ENCODE measurements around the gene DBNDD2.
A peak's percentile ranks its signal among the peaks of the same experiment; 100 is the strongest.

Gene DBNDD2

GRCh38 chr20:45452772-45453691, 44.9 kb downstream of the DBNDD2 start:
- Histone ChIP-seq H3K4me1 (ENCODE audit: insufficient read depth, low read length, poor library complexity, severe bottlenecking) (no peaks in the 10 kb centered on the region), H3K9me3 (ENCODE audit: insufficient read depth, low read depth, low read length) (no peaks in the 10 kb centered on the region), H3K9ac (ENCODE audit: low read depth, low read length, poor library complexity, severe bottlenecking) (no peak overlapping the region), H3K36me3 (ENCODE audit: insufficient read depth, low read length) (no peaks in the 10 kb centered on the region), H3K4me2 (ENCODE audit: low read depth, low read length, poor library complexity, severe bottlenecking) (no peak overlapping the region), H3F3A (ENCODE audit: low read depth) (no peaks in the 10 kb centered on the region), H2AFZ (ENCODE audit: low read length) (no peak overlapping the region), H3K4me3 (ENCODE audit: low read length, poor library complexity, severe bottlenecking) (no peak overlapping the region), H4K20me1 (ENCODE audit: insufficient read depth, low read length, poor library complexity, severe bottlenecking) (no peaks in the 10 kb centered on the region), H3K27me3 (ENCODE audit: insufficient read depth, low read length, poor library complexity, severe bottlenecking) (no peaks in the 10 kb centered on the region), H3K79me2 (ENCODE audit: insufficient read depth, low read length) (no peaks in the 10 kb centered on the region), H3K9me2 (replicated peaks; ENCODE audit: low read depth, low read length) (no peaks in the 10 kb centered on the region)
- no peak for TF ChIP-seq EZH2phosphoT487 (IDR thresholded peaks at IDR 0.05; ENCODE audit: borderline replicate concordance)
- no peak for TF ChIP-seq CTCF (conservative IDR thresholded peaks at IDR 0.05; ENCODE audit: low read length)

GRCh38 chr20:45456632-45457031, 48.5 kb downstream of the DBNDD2 start:
- no peaks in the 10 kb centered on the region for H3K79me2 ChIP-seq (ENCODE audit: insufficient read depth, low read length)
- no peaks in the 10 kb centered on the region for H3K27me3 ChIP-seq (ENCODE audit: insufficient read depth, low read length, poor library complexity, severe bottlenecking)
- H2AFZ ChIP-seq (ENCODE audit: low read length) = no peak overlapping the region

GRCh38 chr20:45459606-45460005, 51.5 kb downstream of the DBNDD2 start:
- Histone ChIP-seq H3K36me3 (ENCODE audit: insufficient read depth, low read length) (no peaks in the 10 kb centered on the region), H3K9ac (ENCODE audit: low read depth, low read length, poor library complexity, severe bottlenecking) (no peak overlapping the region), H3K9me2 (replicated peaks; ENCODE audit: low read depth, low read length) (no peaks in the 10 kb centered on the region), H3K79me2 (ENCODE audit: insufficient read depth, low read length) (no peaks in the 10 kb centered on the region), H3K4me3 (ENCODE audit: low read length, poor library complexity, severe bottlenecking) (no peak overlapping the region), H3K9me3 (ENCODE audit: insufficient read depth, low read depth, low read length) (no peaks in the 10 kb centered on the region), H3K4me1 (ENCODE audit: insufficient read depth, low read length, poor library complexity, severe bottlenecking) (no peaks in the 10 kb centered on the region), H2AFZ (ENCODE audit: low read length) (no peak overlapping the region), H3F3A (ENCODE audit: low read depth) (no peaks in the 10 kb centered on the region), H3K27me3 (ENCODE audit: insufficient read depth, low read length, poor library complexity, severe bottlenecking) (no peaks in the 10 kb centered on the region), H3K4me2 (ENCODE audit: low read depth, low read length, poor library complexity, severe bottlenecking) (no peak overlapping the region), H4K20me1 (ENCODE audit: insufficient read depth, low read length, poor library complexity, severe bottlenecking) (no peaks in the 10 kb centered on the region)
- TF ChIP-seq CTCF (conservative IDR thresholded peaks at IDR 0.05; ENCODE audit: low read length) = peak; percentile 46
- no peak for TF ChIP-seq EZH2phosphoT487 (IDR thresholded peaks at IDR 0.05; ENCODE audit: borderline replicate concordance)

More at GRCh38 chr20:45456632-45457031, 48.5 kb downstream of the DBNDD2 start:
- Histone ChIP-seq H3K4me2 (ENCODE audit: low read depth, low read length, poor library complexity, severe bottlenecking) (no peak overlapping the region), H3K36me3 (ENCODE audit: insufficient read depth, low read length) (no peaks in the 10 kb centered on the region), H3K9me3 (ENCODE audit: insufficient read depth, low read depth, low read length) (no peaks in the 10 kb centered on the region), H3F3A (ENCODE audit: low read depth) (no peaks in the 10 kb centered on the region), H3K9me2 (replicated peaks; ENCODE audit: low read depth, low read length) (no peaks in the 10 kb centered on the region), H4K20me1 (ENCODE audit: insufficient read depth, low read length, poor library complexity, severe bottlenecking) (no peaks in the 10 kb centered on the region), H3K9ac (ENCODE audit: low read depth, low read length, poor library complexity, severe bottlenecking) (no peak overlapping the region), H3K4me3 (ENCODE audit: low read length, poor library complexity, severe bottlenecking) (no peak overlapping the region), H3K4me1 (ENCODE audit: insufficient read depth, low read length, poor library complexity, severe bottlenecking) (no peaks in the 10 kb centered on the region)
- TF ChIP-seq EZH2phosphoT487 (IDR thresholded peaks at IDR 0.05; ENCODE audit: borderline replicate concordance) (no peak), CTCF (conservative IDR thresholded peaks at IDR 0.05; ENCODE audit: low read length) (peak; percentile 76)

All from Loucy (cell line).